ENCODE data around the gene PTCHD1.

GRCh38 chrX:23332101-23332887 lies 2.4 kb upstream of the PTCHD1 start:
- TF ChIP-seq POLR2AphosphoS5 (IDR thresholded peaks at IDR 0.05; ENCODE audit: low read length) (no peak), MXI1 (IDR thresholded peaks at IDR 0.05; ENCODE audit: low read depth, low read length) (no peak), GABPA (IDR thresholded peaks at IDR 0.05; ENCODE audit: low read depth) (no peak), USF1 (IDR thresholded peaks at IDR 0.05; ENCODE audit: borderline replicate concordance, extremely low read length, insufficient read depth, low read depth, low read length) (no peak), SP1 (IDR thresholded peaks at IDR 0.05; ENCODE audit: low read depth, low read length) (no peak), POLR2A (IDR thresholded peaks at IDR 0.05; ENCODE audit: low read depth, low read length) (no peak)

All from GM12878 (cell line).